HG03575 (cell line): Measurements from ENCODE around the gene NCBP3.
"Not testable (repeated sequence)": the region's sequence is repeated elsewhere in the genome, so short reads cannot be mapped to it uniquely, and the experiment has no call there.

ENCODE experiments used
- ATAC-seq: cut with Tn5 transposase; IDR thresholded peaks from one replicate; pipeline ENCODE4 v1.9.1; 2021; ENCODE audit not compliant: unreplicated experiment, insufficient number of reproducible peaks, low FRiP score; ENCODE audit errors: extremely low read depth

The NCBP3 gene

GRCh38 chr17:3884188-3884587 lies 38.1 kb upstream of the NCBP3 start:
- no peak for ATAC-seq

DNA sequence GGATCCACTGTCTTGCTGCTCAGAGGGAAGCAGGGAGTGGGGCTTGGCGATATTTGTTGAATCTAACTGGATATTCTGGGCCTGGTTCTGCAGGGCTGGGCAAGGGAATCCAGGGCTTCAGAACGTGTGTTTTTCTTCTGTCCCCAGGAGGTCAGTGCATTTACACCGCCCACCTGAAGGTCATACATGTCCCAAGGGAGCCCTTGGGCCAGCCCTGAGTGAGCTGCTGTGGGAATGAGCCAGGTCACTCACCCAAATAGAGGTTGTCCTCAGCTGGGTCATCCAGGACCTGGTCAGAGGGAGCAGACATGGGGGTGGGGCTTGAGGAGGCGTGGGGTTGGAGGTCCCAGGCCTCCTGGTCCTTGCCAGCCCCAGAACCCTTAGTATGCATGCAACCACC lies 36.2 kb upstream of the NCBP3 start:
- no peak for ATAC-seq

DNA sequence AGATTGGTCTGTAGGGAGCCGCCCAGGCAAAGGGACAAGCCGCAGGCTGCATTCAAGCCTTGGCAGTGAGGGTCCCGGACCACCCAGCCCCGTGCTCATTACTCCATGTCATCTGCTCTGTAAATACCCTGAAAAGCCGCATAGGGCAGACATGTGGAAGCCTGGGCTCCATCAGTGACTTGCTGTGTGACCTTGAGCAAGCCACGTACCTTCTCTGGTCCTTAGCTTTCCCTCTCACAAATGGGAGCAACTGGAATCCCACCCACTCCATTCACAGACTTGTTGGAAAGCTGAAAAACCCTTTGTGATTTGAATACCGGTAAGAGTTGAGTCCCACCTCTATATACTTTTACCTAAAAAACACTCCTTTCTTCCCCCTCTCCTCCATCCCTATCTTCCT lies 34.9 kb upstream of the NCBP3 start:
- no peak for ATAC-seq

DNA sequence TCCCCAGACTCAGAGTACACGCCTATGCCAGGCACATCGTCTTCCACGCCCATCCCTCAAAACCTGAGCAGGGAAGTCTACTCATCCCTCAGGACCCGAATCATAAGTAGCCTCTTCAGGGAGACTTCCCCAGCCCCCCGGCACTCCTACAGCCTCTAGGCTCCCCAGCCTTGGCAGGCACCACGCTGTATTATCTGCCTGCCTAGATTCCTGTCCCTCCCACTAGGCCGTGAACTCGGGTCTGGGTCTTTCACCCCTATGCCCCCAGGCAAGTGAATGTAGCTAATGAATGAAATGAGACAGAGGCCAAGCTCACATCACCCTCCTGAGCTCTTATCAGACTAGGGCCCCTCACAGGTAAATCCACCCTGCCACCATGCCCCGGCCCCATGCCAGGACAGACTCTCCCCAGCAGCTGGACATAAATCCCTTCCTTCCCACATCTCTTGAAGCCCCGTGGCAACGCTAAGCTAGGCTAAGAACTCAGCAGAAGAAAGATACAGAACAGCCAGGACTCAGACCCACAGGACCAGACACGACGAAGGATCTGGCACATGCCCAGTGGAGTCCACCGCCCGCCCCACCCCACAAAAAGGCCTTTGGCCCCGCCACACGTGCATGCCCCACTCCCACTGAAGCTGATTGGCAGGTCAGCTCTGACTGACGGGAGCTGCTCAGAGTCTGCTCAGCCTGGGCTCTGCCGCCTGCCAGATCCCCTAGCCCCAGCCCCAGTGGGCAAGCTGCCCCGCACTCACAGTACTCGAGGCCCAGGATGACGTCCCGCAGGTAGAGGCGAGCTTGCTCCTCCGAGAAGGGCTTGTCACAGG lies 33.8 kb upstream of the NCBP3 start:
- no peak for ATAC-seq

GRCh38 chr17:3879186-3879585 lies 33.1 kb upstream of the NCBP3 start:
- ATAC-seq = no peak

DNA sequence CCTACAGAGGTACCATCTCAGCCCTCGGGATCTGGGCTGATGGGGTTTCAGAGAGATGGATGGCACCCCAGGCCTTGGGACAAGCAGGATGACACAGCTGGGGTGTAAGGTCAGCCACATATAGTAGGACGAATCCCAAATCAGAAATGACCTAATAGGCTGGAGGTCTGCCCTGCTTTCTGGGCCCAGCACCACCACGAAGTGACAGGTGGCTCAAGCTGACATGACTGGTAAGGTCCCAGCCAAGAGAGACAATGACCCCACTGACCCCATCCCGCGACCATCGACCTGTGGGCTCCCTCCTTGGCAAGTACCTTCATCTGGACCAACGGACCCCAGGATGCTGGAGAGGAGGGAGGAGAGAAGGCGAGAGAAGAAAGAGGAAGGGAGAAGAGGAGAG lies 31.2 kb upstream of the NCBP3 start:
- no peak for ATAC-seq

GRCh38 chr17:3875317-3875716 lies 29.3 kb upstream of the NCBP3 start:
- ATAC-seq = no peak

- ATAC-seq = no peak
Measured at GRCh38 chr17:3873862-3874261, 27.8 kb upstream of the NCBP3 start.

DNA sequence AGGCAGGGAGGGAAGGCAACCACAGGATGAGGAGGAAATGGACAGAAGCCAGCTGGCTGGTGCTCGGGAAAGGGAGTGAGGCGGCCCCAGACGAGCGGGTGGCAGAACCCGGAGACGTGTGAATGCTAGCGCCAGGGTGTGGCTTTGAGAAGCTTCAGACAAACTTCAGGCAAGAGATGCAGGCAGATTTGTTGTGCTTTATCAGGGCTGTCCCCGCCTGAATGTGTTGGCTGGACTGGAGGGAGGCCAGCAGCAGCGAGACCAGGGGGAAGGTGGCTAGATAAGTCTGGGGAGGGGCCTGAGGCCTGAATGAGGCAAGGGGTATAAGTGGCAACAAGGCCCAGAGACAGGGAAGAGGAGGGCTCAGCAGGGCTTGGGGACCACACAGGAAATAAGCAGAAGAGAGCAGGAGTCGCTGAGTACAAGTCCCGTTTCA lies 24.8 kb upstream of the NCBP3 start:
- ATAC-seq = no peak

- no peak for ATAC-seq
Measured at GRCh38 chr17:3867606-3868005, 21.6 kb upstream of the NCBP3 start.

DNA sequence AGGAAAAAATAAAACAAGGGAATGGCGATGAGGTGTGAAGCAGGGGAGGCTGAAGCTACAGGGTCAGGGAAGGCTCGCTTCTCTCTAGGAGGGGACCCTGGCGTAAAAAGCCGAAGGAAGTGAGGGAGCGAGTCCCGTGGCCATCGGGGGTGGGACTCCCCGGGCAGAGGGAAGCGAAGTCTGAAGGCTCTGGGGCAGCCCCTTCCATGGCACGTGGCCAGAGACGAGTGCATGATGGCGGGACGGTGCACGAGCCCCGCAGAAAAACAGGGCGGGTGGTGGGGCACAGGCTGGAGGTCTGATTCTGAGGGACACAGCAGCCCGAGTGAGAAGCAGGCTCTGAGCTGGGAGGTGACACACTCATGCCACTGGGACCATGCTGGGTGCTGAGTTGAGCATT lies 21.1 kb upstream of the NCBP3 start:
- no peak for ATAC-seq

DNA sequence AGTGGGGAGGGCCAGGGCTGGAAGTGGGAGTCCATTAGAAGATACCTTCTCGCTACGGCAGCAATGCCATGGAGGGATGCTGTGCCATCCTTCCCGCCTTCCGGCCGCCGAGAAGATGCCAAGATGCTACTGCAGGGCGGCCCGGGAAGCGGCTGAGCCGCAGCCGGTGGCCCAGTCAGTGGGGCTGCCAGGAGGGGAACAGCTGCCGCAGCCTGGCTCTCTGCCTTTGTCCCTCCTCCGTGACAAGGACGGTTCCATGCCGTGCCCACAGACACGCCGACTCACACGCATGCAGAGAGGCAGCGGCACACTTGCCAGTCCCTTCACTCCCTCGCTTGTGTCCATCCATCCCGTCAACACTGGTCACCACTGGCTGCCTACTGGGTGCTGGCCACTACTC lies 20.2 kb upstream of the NCBP3 start:
- ATAC-seq = no peak

GRCh38 chr17:3865176-3865575 lies 19.1 kb upstream of the NCBP3 start:
- no peak for ATAC-seq

DNA sequence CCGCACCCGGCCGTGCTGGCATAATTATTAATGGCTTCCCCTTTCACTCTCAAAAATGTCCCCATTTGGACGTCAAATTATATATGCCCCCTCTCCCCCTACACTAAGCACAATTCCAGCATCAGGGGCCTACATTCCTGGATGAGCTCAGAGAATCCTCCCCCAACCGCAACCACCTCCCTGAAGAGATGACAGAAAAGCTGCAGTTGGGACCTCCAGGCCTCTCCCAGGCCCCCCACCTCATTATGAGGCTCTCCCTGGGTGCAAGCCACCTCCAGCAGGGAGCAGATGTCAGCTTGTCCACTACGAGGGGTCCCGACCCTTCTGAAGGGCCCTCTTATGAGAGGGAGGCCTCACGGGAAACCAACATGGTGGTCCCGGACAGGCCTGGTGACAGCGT lies 18.5 kb upstream of the NCBP3 start:
- ATAC-seq = no peak

GRCh38 chr17:3861761-3862681 lies 16.0 kb upstream of the NCBP3 start:
- no peak for ATAC-seq

- no peak for ATAC-seq
Measured at GRCh38 chr17:3860939-3861700, 15.1 kb upstream of the NCBP3 start.

DNA sequence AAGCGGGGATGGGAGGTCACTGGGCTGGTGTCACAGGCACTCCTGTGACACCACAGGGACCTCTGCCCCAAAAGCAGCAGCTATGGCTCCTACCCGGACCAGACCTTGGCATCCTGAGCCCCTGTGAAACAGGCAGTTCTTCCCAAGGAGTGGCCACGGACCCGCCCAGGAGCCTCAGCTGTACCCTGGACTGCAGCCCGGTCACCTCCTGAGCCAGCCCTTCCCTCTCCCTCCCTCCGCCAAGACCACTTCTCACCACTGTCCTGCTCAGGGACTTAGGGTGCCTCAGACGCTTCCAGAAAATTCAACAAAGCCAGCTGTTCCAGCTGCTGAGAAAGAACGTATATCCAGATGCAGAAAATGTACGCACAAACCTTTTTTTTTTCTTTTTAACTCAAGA lies 13.9 kb upstream of the NCBP3 start:
- ATAC-seq = no peak

DNA sequence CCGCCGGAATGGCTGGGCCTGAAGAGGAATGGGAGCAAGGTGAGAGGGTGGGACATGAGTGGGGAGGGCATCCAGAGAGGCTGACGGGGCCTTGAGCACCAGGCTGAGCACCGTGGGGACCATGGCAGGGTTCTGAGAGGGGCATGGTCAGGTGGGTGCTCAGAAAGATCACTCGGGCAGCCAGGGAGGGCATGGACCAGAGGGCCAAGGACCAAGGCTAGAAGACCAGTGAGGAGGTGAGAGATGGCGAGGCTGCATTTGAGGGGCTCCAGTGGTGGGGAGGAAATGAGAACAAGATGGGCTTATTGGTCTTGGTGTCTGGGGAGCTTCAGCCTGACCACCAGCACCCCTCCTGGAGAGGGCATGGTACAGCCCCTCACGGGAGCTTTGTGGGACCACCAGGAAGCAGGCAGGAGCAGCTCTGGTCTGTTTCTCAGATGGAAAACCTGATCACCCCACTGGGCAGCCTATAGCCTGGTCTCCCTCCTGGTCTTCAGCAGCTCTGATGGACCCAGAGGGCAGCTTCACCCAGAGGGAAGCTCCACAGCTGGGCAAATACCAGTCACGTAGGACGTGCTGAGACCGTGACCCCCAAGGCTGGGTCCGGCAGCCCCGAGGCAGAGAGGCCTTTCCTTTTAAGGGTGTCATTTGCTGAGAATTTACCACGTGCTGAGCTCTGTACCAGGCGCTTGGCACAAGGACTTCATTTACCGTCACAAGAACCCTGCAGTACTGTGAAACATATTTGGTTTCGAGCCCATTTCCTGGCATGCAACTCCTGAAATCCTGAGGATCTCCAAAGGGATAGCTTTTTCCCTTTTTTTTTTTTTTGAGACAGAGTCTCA lies 11.4 kb upstream of the NCBP3 start:
- ATAC-seq = no peak

GRCh38 chr17:3854204-3854603 lies 8.2 kb upstream of the NCBP3 start:
- not testable (repeated sequence) for ATAC-seq
